ENCODE results near the gene MYH6. TPM values are rescaled to one million over a fixed set of nuclear protein-coding genes. Genes with fewer than 3 reads are reported as not detected.
"Not testable (repeated sequence)": the region's sequence is repeated elsewhere in the genome, so short reads cannot be mapped to it uniquely, and the experiment has no call there.

The MYH6 gene
- total and polyA plus RNA-seq, 4 experiments from 2014 or later = not detected

- no peaks in the 10 kb centered on the region for H3K36me3 Mint-ChIP-seq
- no peak overlapping the region for H3K4me3 Mint-ChIP-seq
- POLR2A ChIA-PET (ENCODE audit: partially characterized antibody) = no interaction called here
- Histone ChIP-seq H3K4me1 (ENCODE audit: insufficient read depth, low read length) (no peaks in the 10 kb centered on the region), H3K36me3 (ENCODE audit: insufficient read depth, low read length) (no peaks in the 10 kb centered on the region), H3K27me3 (ENCODE audit: insufficient read depth, low read length) (no peaks in the 10 kb centered on the region), H3K4me3 (ENCODE audit: low read length in 2 of 2) (no peak overlapping the region), H3K27ac (ENCODE audit: low read depth, low read length) (no peak overlapping the region), H3K9me3 (ENCODE audit: control insufficient read depth in 1 of 2, low read length in 2 of 2) (no peaks in the 10 kb centered on the region)
- H3K27me3 Mint-ChIP-seq = peaks cover 2 to 9% of the 10 kb centered on the region in 2 donors
- H3K4me1 Mint-ChIP-seq = no peaks in the 10 kb centered on the region
- no peak for DNase-seq
- intact Hi-C loops (cut with micrococcal nuclease) = no loop called here
- no peak overlapping the region for H3K27ac Mint-ChIP-seq
- CTCF ChIA-PET (ENCODE audit: partially characterized antibody) = no interaction called here
- H3K9me3 Mint-ChIP-seq = no peaks in the 10 kb centered on the region
Observed at GRCh38 chr14:23398348-23398747, 9.7 kb downstream of the MYH6 start.

DNA sequence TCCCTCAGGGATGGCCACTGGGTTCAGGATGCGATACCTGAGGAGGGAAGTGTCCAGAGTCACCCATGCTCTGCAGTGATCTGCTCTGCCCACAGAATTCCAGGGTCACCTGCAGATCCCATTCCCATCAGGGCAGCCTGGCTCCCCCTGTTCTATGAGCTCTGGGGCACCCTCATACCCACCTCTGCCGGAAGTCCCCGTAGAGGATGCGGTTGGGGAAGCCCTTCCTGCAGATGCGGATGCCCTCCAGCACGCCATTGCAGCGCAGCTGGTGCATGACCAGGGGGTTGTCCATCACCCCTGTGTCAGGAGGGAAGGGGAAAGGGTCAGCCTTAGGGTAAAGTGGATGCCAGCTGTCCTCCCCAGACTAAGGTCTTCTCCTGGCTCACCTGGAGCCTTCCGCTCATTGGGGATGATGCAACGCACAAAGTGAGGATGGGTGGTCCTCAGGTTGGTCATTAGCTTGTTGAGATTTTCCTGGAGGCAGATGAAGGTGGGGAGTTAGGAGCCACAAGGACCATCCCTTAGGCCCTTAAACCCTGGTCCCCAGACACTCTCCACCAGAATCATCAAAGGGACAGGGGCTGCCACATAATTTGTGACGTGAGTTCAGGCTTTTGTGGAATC is 11.2 kb downstream of the MYH6 start:
- Histone ChIP-seq H3K27ac (ENCODE audit: low read depth, low read length) (no peak overlapping the region), H3K4me3 (ENCODE audit: low read length in 2 of 2) (no peak overlapping the region), H3K4me1 (ENCODE audit: insufficient read depth, low read length) (no peaks in the 10 kb centered on the region), H3K36me3 (ENCODE audit: insufficient read depth, low read length) (no peaks in the 10 kb centered on the region), H3K9me3 (ENCODE audit: control insufficient read depth in 1 of 2, low read length in 2 of 2) (no peaks in the 10 kb centered on the region), H3K27me3 (ENCODE audit: insufficient read depth, low read length) (no peaks in the 10 kb centered on the region)
- no peak overlapping the region for H3K27ac Mint-ChIP-seq
- ChIA-PET CTCF (ENCODE audit: partially characterized antibody) (no interaction called here), POLR2A (ENCODE audit: partially characterized antibody) (no interaction called here)
- no peak for DNase-seq
- peaks cover 2 to 10% of the 10 kb centered on the region in 2 donors for H3K27me3 Mint-ChIP-seq
- no peaks in the 10 kb centered on the region for H3K9me3 Mint-ChIP-seq
- H3K36me3 Mint-ChIP-seq = no peaks in the 10 kb centered on the region
- H3K4me1 Mint-ChIP-seq = no peaks in the 10 kb centered on the region
- no peak overlapping the region for H3K4me3 Mint-ChIP-seq
- intact Hi-C loops (cut with micrococcal nuclease) = no loop called here

- Mint-ChIP-seq H3K27ac (no peak overlapping the region), H3K36me3 (no peaks in the 10 kb centered on the region), H3K4me3 (peak overlapping the region in 1 of 8 donors; percentile 49), H3K27me3 (peaks cover 2 to 9% of the 10 kb centered on the region in 2 donors), H3K9me3 (no peaks in the 10 kb centered on the region), H3K4me1 (no peaks in the 10 kb centered on the region)
- H3K4me3 ChIP-seq (ENCODE audit: low read length in 2 of 2) = no peak overlapping the region
- no peaks in the 10 kb centered on the region for H3K36me3 ChIP-seq (ENCODE audit: insufficient read depth, low read length)
- intact Hi-C loops (cut with micrococcal nuclease) = no loop called here
- ChIA-PET CTCF (ENCODE audit: partially characterized antibody) (no interaction called here), POLR2A (ENCODE audit: partially characterized antibody) (no interaction called here)
- DNase-seq = no peak
- H3K27ac ChIP-seq (ENCODE audit: low read depth, low read length) = no peak overlapping the region
- H3K4me1 ChIP-seq (ENCODE audit: insufficient read depth, low read length) = no peaks in the 10 kb centered on the region
- H3K9me3 ChIP-seq (ENCODE audit: control insufficient read depth in 1 of 2, low read length in 2 of 2) = no peaks in the 10 kb centered on the region
- H3K27me3 ChIP-seq (ENCODE audit: insufficient read depth, low read length) = no peaks in the 10 kb centered on the region
Observed at GRCh38 chr14:23396126-23396525, 11.9 kb downstream of the MYH6 start.

- Histone ChIP-seq H3K4me1 (ENCODE audit: insufficient read depth, low read length) (no peaks in the 10 kb centered on the region), H3K27me3 (ENCODE audit: insufficient read depth, low read length) (no peaks in the 10 kb centered on the region), H3K4me3 (ENCODE audit: low read length in 2 of 2) (no peak overlapping the region), H3K36me3 (ENCODE audit: insufficient read depth, low read length) (no peaks in the 10 kb centered on the region), H3K9me3 (ENCODE audit: control insufficient read depth in 1 of 2, low read length in 2 of 2) (no peaks in the 10 kb centered on the region), H3K27ac (ENCODE audit: low read depth, low read length) (no peak overlapping the region)
- Mint-ChIP-seq H3K4me1 (no peaks in the 10 kb centered on the region), H3K4me3 (no peak overlapping the region), H3K27ac (peak overlapping the region in 1 of 7 donors; percentile 44), H3K36me3 (no peaks in the 10 kb centered on the region), H3K9me3 (no peaks in the 10 kb centered on the region), H3K27me3 (peaks cover 0 to 12% of the 10 kb centered on the region in 2 donors)
- POLR2A ChIA-PET (ENCODE audit: partially characterized antibody) = no interaction called here
- intact Hi-C loops (cut with micrococcal nuclease) = no loop called here
- CTCF ChIA-PET (ENCODE audit: partially characterized antibody) = interaction anchor here (2.8 kb wide), 1 partner anchor 12 kb away, joined by 11 read pairs; no protein-coding TSS in a partner anchor
- DNase-seq = no peak
Observed at GRCh38 chr14:23392613-23393012, 15.5 kb downstream of the MYH6 start.

- H3K27ac Mint-ChIP-seq; H3K9me3 Mint-ChIP-seq; H3K9me3 ChIP-seq (ENCODE audit: control insufficient read depth in 1 of 2, low read length in 2 of 2); H3K4me1 ChIP-seq (ENCODE audit: insufficient read depth, low read length); H3K36me3 Mint-ChIP-seq; H3K27ac ChIP-seq (ENCODE audit: low read depth, low read length); H3K4me3 Mint-ChIP-seq; H3K4me1 Mint-ChIP-seq; H3K27me3 ChIP-seq (ENCODE audit: insufficient read depth, low read length); CTCF ChIA-PET (ENCODE audit: partially characterized antibody); H3K36me3 ChIP-seq (ENCODE audit: insufficient read depth, low read length); intact Hi-C loops (cut with micrococcal nuclease); H3K4me3 ChIP-seq (ENCODE audit: low read length in 2 of 2); DNase-seq; POLR2A ChIA-PET (ENCODE audit: partially characterized antibody): not testable (repeated sequence)
- H3K27me3 Mint-ChIP-seq = peaks cover 2 to 15% of the 10 kb centered on the region in 2 donors
Observed at GRCh38 chr14:23389871-23390270, 18.2 kb downstream of the MYH6 start.

GRCh38 chr14:23389396-23389795 is 18.7 kb downstream of the MYH6 start:
- Mint-ChIP-seq H3K27ac (no peak overlapping the region), H3K36me3 (no peaks in the 10 kb centered on the region), H3K4me1 (no peaks in the 10 kb centered on the region), H3K4me3 (no peak overlapping the region), H3K27me3 (peaks cover 2 to 18% of the 10 kb centered on the region in 2 donors), H3K9me3 (no peaks in the 10 kb centered on the region)
- CTCF ChIA-PET (ENCODE audit: partially characterized antibody) = interaction anchor here (1.3 kb wide), 1 partner anchor 10 kb away, joined by 8 read pairs; no protein-coding TSS in a partner anchor
- Histone ChIP-seq H3K4me3 (ENCODE audit: low read length in 2 of 2) (no peak overlapping the region), H3K4me1 (ENCODE audit: insufficient read depth, low read length) (no peaks in the 10 kb centered on the region), H3K36me3 (ENCODE audit: insufficient read depth, low read length) (no peaks in the 10 kb centered on the region), H3K27ac (ENCODE audit: low read depth, low read length) (no peak overlapping the region), H3K27me3 (ENCODE audit: insufficient read depth, low read length) (no peaks in the 10 kb centered on the region), H3K9me3 (ENCODE audit: control insufficient read depth in 1 of 2, low read length in 2 of 2) (no peaks in the 10 kb centered on the region)
- no peak for DNase-seq
- POLR2A ChIA-PET (ENCODE audit: partially characterized antibody) = no interaction called here
- intact Hi-C loops (cut with micrococcal nuclease) = no loop called here

- Mint-ChIP-seq H3K4me3 (no peak overlapping the region), H3K36me3 (no peaks in the 10 kb centered on the region), H3K4me1 (no peaks in the 10 kb centered on the region), H3K27me3 (peaks cover 2 to 19% of the 10 kb centered on the region in 2 donors), H3K9me3 (no peaks in the 10 kb centered on the region), H3K27ac (peak overlapping the region in 1 of 7 donors; percentile 25)
- Histone ChIP-seq H3K36me3 (ENCODE audit: insufficient read depth, low read length) (no peaks in the 10 kb centered on the region), H3K27me3 (ENCODE audit: insufficient read depth, low read length) (no peaks in the 10 kb centered on the region), H3K27ac (ENCODE audit: low read depth, low read length) (no peak overlapping the region), H3K4me3 (ENCODE audit: low read length in 2 of 2) (no peak overlapping the region), H3K9me3 (ENCODE audit: control insufficient read depth in 1 of 2, low read length in 2 of 2) (no peaks in the 10 kb centered on the region), H3K4me1 (ENCODE audit: insufficient read depth, low read length) (no peaks in the 10 kb centered on the region)
- DNase-seq = no peak
- intact Hi-C loops (cut with micrococcal nuclease) = no loop called here
- POLR2A ChIA-PET (ENCODE audit: partially characterized antibody) = no interaction called here
- CTCF ChIA-PET (ENCODE audit: partially characterized antibody) = interaction anchor here (0.6 to 1.3 kb wide), 2 partner anchors 9 to 295 kb away, joined by 3 to 8 read pairs; no protein-coding TSS in a partner anchor
Observed at GRCh38 chr14:23388996-23389395, 19.1 kb downstream of the MYH6 start.
